Testis (tissue), 2 donors: ENCODE measurements around the gene KLF13.

Source experiments
- POLR2A ChIP-seq: fragments of 450-650 bp; IDR thresholded peaks from one replicate; pipeline ENCODE4 v1.6.1; 2017; ENCODE audit warnings: antibody characterized with exemption, mild to moderate bottlenecking, moderate library complexity
- TF ChIP-seq, protein P1 (sequence below), 3 experiments: fragments of 450-650 bp in 2 of 3; fragments of 200-600 bp in 1 of 3; sonication (generic) in 1 of 3; IDR thresholded peaks; one replicate each; pipeline ENCODE4 v1.5.1; 2016 to 2019; ENCODE audit warnings: antibody characterized with exemption in 3 of 3, mild to moderate bottlenecking in 2 of 3, moderate library complexity in 1 of 3

DNA sequence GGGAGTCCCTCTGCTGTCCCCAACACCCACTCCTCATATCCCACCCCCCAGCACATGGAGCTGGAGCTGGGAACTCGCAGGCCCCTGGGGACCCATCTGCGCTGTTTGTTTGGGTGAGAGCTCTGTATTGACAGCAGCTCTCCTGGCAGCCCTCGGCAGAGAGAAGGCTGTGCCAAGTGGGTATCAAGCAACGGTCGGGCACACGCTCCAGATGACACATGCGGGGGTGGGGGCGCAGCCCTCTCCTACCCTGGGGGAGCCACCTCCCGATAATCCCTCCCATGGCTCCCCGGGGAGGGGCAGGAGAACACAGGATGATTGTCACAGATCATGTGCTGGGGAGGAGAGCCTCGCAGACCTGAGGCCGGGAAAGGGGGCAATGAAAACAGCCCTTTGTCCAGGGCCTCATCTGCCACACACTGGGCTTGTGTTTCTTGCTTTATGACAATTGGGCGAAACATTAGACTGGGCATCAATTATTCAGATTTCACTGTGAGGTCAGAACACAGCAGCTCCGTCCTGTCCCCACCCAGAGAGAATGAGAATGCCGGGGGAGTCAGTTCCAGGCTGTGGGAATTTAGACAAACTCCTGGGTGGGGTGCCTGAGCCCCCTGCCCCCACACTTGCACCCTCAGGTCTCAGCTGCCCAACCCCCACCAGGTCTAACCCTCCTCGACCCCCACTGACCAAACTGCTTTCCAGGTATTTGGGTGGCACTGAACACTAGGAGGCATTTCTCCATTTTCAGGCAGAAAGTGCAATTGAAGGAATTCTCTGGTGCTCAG lies 46.4 kb upstream of the KLF13 start:
- TF ChIP-seq, protein P1, sequence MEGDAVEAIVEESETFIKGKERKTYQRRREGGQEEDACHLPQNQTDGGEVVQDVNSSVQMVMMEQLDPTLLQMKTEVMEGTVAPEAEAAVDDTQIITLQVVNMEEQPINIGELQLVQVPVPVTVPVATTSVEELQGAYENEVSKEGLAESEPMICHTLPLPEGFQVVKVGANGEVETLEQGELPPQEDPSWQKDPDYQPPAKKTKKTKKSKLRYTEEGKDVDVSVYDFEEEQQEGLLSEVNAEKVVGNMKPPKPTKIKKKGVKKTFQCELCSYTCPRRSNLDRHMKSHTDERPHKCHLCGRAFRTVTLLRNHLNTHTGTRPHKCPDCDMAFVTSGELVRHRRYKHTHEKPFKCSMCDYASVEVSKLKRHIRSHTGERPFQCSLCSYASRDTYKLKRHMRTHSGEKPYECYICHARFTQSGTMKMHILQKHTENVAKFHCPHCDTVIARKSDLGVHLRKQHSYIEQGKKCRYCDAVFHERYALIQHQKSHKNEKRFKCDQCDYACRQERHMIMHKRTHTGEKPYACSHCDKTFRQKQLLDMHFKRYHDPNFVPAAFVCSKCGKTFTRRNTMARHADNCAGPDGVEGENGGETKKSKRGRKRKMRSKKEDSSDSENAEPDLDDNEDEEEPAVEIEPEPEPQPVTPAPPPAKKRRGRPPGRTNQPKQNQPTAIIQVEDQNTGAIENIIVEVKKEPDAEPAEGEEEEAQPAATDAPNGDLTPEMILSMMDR (IDR thresholded peaks at IDR 0.05), result no peak
- no peak for TF ChIP-seq POLR2A
